ENCODE measurements around the gene NDE1. TPM values are rescaled to one million over a fixed set of nuclear protein-coding genes. Genes with fewer than 3 reads are reported as not detected.

Gene NDE1
- total and polyA plus RNA-seq, 12 donors, result 3.1 to 21.6 (median 14.7) TPM

DNA sequence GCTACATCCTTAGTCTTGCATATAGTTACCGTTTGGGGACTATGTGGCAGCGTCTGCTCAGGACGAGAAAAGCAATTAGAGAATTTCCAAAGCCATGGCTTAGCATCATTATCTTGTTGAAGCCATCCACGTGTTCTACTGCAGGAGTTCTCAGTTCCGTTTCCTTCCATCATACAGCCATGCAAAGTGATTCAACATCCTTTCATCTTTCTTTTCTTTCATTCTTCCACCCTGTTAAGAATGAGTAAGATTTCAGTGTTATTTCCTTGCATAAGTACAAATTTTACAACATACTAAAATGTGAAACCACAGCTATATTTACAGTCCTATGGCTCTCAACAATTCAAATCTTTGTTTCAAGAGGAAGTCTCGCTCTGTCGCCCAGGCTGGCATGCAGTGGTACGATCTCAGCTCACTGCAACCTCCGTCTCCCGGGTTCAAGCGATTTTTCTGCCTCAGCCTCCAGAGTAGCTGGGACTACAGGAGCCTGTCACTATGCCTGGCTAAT, 10.9 kb upstream of the NDE1 start:
- TF ChIP-seq, protein P1, sequence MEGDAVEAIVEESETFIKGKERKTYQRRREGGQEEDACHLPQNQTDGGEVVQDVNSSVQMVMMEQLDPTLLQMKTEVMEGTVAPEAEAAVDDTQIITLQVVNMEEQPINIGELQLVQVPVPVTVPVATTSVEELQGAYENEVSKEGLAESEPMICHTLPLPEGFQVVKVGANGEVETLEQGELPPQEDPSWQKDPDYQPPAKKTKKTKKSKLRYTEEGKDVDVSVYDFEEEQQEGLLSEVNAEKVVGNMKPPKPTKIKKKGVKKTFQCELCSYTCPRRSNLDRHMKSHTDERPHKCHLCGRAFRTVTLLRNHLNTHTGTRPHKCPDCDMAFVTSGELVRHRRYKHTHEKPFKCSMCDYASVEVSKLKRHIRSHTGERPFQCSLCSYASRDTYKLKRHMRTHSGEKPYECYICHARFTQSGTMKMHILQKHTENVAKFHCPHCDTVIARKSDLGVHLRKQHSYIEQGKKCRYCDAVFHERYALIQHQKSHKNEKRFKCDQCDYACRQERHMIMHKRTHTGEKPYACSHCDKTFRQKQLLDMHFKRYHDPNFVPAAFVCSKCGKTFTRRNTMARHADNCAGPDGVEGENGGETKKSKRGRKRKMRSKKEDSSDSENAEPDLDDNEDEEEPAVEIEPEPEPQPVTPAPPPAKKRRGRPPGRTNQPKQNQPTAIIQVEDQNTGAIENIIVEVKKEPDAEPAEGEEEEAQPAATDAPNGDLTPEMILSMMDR (IDR thresholded peaks at IDR 0.05), result no peak
- TF ChIP-seq POLR2A (IDR thresholded peaks at IDR 0.05), result no peak
- 81 to 93% (median 85%) methylated on average over 11 of the region's 11 CpGs for WGBS, 4 donors
- Histone ChIP-seq H3K36me3 (replicated peaks in 1 of 2) (peaks cover 0 to 52% of the 10 kb centered on the region in 2 donors), H3K27me3 (no peaks in the 10 kb centered on the region), H3K9me3 (replicated peaks in 1 of 3) (no peaks in the 10 kb centered on the region), H3K4me1 (replicated peaks in 1 of 2) (peaks cover 10 to 22% of the 10 kb centered on the region in 2 donors), H3K27ac (no peak overlapping the region), H3K4me3 (no peak overlapping the region)
- DNase-seq, result peak in 1 of 7 donors; percentile 49
- intact Hi-C loops (cut with DNase I), result no loop called here

DNA sequence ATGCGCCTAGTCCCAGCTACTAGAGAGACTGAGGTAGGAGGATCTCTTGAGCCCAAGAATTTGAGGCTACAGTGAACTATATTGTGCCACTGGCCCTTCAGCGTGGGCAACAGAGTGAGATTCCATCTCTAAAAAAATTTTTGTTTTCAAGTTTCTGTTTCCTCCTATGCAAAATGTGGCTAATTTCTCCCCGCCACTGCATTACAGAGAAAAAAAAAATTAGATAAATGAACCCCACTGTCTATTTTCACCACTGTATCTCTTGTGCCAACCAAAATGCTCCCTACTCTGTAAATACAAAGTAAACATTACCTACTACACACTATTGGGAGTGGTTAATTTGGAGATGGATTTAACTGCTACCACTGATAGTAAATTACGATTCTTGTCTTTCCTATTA, 9.1 kb upstream of the NDE1 start:
- DNase-seq, result no peak
- 78 to 88% (median 86%) methylated on average over 4 of the region's 4 CpGs for WGBS, 4 donors
- no peak overlapping the region for H3K27ac ChIP-seq
- H3K4me3 ChIP-seq, result no peak overlapping the region
- TF ChIP-seq POLR2A (IDR thresholded peaks at IDR 0.05), result no peak
- TF ChIP-seq, protein P1 (IDR thresholded peaks at IDR 0.05), result no peak
- no peaks in the 10 kb centered on the region for H3K9me3 ChIP-seq (replicated peaks in 1 of 3)
- intact Hi-C loops (cut with DNase I), result no loop called here
- H3K36me3 ChIP-seq (replicated peaks in 1 of 2), result peaks cover 0 to 33% of the 10 kb centered on the region in 2 donors
- H3K4me1 ChIP-seq (replicated peaks in 1 of 2), result peaks cover 10 to 25% of the 10 kb centered on the region in 2 donors
- H3K27me3 ChIP-seq, result no peaks in the 10 kb centered on the region

DNA sequence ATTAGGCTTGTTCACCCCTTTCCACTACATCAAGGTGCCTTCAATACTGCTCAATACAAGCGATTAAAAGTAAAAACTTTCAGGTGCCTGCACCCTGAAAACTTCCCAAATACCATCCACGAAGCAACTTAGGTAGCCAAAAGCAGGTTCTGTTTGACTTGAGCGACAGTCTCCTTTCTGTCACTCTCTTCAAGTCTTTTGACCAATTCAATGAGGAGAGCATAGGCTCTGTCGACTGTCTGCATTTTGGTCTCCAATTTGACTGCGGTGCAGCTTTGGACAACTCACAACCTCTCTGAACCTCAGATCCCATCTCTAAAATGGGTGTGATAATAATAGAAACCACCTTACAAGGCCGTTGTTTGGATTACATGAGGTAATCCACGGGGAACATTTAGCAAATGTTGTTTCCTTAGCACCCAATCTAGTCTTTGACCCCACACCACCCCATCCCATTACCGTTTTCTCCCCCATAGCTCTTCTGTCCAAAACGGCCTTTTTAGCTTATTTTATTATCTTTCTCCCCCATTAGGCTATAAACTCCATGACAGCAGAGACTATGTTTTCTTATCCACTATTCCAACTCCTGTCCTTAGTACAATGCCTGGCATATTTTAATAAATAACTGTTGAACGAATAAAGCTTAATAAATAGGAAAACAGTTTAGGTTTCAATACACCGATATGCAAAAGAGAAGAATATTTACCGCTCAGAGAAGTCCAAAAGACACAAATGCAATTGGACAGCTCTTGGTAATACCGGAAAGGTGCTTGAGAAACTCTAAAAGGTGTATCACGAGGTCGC, 8.1 kb upstream of the NDE1 start:
- 19 to 24% (median 21%) methylated on average over 15 of the region's 15 CpGs for WGBS, 4 donors
- Histone ChIP-seq H3K9me3 (replicated peaks in 1 of 3) (no peaks in the 10 kb centered on the region), H3K27ac (peak overlapping the region in 3 of 5 donors; percentile 94 to 99 (median 95)), H3K36me3 (replicated peaks in 1 of 2) (peaks cover 0 to 24% of the 10 kb centered on the region in 2 donors), H3K4me1 (replicated peaks in 1 of 2) (peaks cover 10 to 25% of the 10 kb centered on the region in 2 donors), H3K4me3 (peak overlapping the region in 3 of 4 donors; percentile 54 to 97 (median 62)), H3K27me3 (no peaks in the 10 kb centered on the region)
- intact Hi-C loops (cut with DNase I), result no loop called here
- TF ChIP-seq POLR2A (IDR thresholded peaks at IDR 0.05), result no peak
- TF ChIP-seq, protein P1 (IDR thresholded peaks at IDR 0.05), result no peak
- no peak for DNase-seq

DNA sequence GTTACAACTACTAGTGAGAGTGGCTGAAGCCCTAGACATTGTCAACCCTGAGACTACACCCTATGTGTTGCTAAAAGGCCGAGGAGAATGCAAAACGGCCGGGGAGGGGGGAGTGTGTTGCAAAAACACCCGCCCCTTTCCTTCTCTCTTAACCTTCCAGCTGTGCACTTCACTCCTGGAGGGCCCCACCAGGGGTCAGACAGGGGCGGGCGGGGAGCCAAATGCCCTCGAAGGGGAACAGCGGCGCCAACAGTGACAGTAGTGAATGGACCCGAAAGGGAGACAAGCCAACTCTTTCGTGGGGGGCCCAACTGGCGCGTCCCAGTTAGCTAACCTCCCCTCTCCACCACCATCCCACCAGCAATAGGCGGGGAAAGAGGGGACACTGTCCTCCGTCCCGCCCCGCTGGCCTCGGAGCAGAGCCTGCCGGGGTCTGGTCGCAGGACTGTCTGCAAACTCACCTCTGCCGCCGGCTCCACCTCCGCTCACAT, 7.4 kb upstream of the NDE1 start:
- Histone ChIP-seq H3K27ac (peak overlapping the region; percentile 52 to 99 (median 95)), H3K36me3 (replicated peaks in 1 of 2) (peaks cover 0 to 17% of the 10 kb centered on the region in 2 donors), H3K4me1 (replicated peaks in 1 of 2) (peaks cover 10 to 25% of the 10 kb centered on the region in 2 donors), H3K4me3 (peak overlapping the region; percentile 46 to 97 (median 58)), H3K9me3 (replicated peaks in 1 of 3) (no peaks in the 10 kb centered on the region), H3K27me3 (no peaks in the 10 kb centered on the region)
- DNase-seq, result peak; percentile 62 to 84 (median 67)
- WGBS, 4 donors, result 0 to 1% (median 0%) methylated on average over 9 to 23 of the region's 23 CpGs
- no peak for TF ChIP-seq POLR2A (IDR thresholded peaks at IDR 0.05)
- TF ChIP-seq, protein P1 (IDR thresholded peaks at IDR 0.05), result peak; percentile 6 to 41 (median 28)
- intact Hi-C loops (cut with DNase I), result no loop called here
